SJSA1 (cell line): Measurements from ENCODE around the gene LHFPL2. TPM values are rescaled to one million over a fixed set of nuclear protein-coding genes. Genes with fewer than 3 reads are reported as not detected.

ENCODE experiments used
- DNase-seq, 2 experiments: peaks; one replicate each; pipeline ENCODE4 v3.0.0-alpha.2; 2015 to 2020; ENCODE audit warnings: low spot score in 2 of 2, low read depth in 1 of 2
- H3K27ac ChIP-seq: fragments of 250-450 bp; sonication (Bioruptor Pico); 2 replicates; pipeline ENCODE4 v1.5.1; 2020; ENCODE audit warnings: mild to moderate bottlenecking, moderate library complexity
- H3K27me3 ChIP-seq: fragments of 250-450 bp; sonication (Bioruptor Pico); replicated peaks from 2 replicates; pipeline ENCODE4 v1.5.1; 2020; ENCODE audit warnings: mild to moderate bottlenecking, moderate library complexity
- H3K36me3 ChIP-seq: fragments of 250-450 bp; sonication (Bioruptor Pico); 2 replicates; pipeline ENCODE4 v1.5.1; 2020; ENCODE audit warnings: mild to moderate bottlenecking
- H3K4me1 ChIP-seq: fragments of 250-450 bp; sonication (Bioruptor Pico); replicated peaks from 2 replicates; pipeline ENCODE4 v1.6.1; 2021; ENCODE audit warnings: mild to moderate bottlenecking
- H3K4me3 ChIP-seq: fragments of 250-450 bp; sonication (Bioruptor Pico); 2 replicates; pipeline ENCODE4 v1.5.1; 2020; ENCODE audit warnings: mild to moderate bottlenecking
- H3K9me3 ChIP-seq: fragments of 250-450 bp; sonication (Bioruptor Pico); replicated peaks from 2 replicates; pipeline ENCODE4 v1.5.1; 2020; ENCODE audit warnings: mild to moderate bottlenecking
- total RNA-seq: library from RNA; depleted of rRNA; stranded (reverse); fragments of >200 nt; shearing (Covaris generic); gene quantifications from 2 replicates; pipeline ENCODE4 v1.2.3, GENCODE V29; 2014

Gene LHFPL2
- total RNA-seq, 1 experiment from 2014 or later, result 19.3 TPM

DNA sequence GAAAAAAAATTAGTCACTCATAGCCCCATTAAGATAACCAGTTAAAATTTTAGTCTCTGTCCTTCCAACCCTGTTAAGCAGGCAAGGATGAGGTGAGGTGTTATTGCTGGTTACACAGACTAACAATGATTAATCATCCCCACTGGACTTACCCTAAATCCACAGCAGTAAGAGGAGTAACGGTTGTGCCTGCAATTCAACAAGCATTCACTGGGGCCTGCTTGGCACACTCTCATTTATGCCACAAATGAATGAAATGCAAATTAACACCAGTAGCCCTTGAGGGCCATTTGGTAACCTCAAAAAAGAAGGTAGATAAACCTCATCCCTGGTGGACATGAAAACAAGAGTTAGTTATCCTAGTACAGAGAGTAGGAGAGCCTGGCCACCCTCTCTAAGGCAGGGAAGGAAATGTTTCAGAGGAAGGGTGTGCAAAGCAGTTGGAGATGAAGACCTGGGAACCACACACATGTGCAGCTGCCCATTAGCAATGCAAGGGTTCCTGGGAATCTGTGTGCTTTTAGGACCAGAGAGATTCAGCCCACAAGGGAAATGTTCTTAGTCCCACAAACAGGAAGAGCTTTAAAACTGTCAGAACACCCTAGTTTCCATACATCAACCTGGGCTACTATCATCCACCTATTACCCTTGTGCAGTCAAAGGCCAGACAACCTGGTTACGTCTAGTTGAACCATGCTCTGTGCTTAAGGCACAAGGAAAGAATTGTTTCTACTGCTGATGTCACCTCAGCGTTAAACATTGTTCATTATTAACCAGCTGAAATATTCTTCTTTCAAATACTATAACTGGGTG, 7.7 kb downstream of the LHFPL2 start:
- H3K4me1 ChIP-seq, result peaks cover 53% of the 10 kb centered on the region
- peaks cover 13% of the 10 kb centered on the region for H3K36me3 ChIP-seq
- H3K9me3 ChIP-seq, result no peaks in the 10 kb centered on the region
- H3K27ac ChIP-seq, result no peak overlapping the region
- no peak for DNase-seq
- no peak overlapping the region for H3K4me3 ChIP-seq
- H3K27me3 ChIP-seq, result no peaks in the 10 kb centered on the region

DNA sequence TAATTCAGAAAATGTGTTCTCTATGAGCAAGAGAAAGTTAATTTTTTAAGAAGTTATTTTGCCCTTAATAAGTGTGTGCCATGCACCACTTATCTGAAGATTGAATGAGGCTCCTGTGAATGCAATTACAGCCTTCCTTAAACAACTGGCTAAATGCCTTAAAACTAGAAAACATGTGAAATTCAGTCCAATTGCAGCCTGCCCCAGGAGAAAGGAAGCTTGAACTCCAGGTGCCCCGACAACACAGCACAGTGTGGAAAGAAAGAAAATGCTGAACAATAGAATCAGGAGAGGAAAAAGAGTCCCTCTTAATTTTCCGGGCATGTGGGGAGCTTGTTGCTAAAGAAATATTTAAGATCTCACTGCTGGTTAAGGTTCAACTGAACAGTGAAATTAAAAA, 8.8 kb downstream of the LHFPL2 start:
- Histone ChIP-seq H3K4me3 (no peak overlapping the region), H3K27ac (0 out of 2 replicates have a peak overlapping the region, but pooled peaks have one; percentile 7), H3K9me3 (no peaks in the 10 kb centered on the region), H3K4me1 (peaks cover 43% of the 10 kb centered on the region), H3K27me3 (no peaks in the 10 kb centered on the region), H3K36me3 (peaks cover 12% of the 10 kb centered on the region)
- DNase-seq, result peak in 1 of 2 experiments; percentile 22

DNA sequence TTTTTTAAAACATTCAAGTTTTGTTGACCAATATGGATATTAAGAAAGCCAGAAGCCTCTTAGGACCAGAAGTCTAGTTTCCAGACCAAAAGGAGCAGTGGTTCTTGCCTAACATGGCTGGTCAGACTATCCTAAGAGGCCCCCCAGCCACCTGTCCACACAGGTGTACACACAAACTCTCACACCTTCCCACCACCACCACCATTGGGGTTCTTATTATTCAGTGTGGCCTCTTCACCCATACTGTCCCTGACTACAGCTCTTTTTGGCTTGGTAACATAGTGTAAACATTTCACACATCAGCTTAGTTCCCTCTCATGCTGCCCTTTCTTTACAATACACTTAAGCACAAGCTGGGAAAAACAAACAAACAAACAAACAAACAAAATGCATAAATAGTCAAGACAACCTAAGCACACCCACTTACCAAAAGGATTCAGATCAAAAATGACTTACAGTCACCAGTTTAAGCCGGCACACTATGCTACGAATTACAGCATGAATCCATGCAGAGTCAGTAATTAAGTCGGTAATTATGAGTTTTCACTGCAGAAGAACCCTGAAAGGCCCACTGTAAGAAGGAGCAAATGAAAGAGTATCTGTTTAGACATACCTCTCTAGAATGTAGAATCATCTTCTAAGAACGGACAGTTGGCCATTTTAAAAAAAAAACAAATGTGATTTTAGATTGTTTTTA, 9.5 kb downstream of the LHFPL2 start:
- H3K9me3 ChIP-seq, result no peaks in the 10 kb centered on the region
- no peaks in the 10 kb centered on the region for H3K27me3 ChIP-seq
- H3K36me3 ChIP-seq, result peaks cover 8% of the 10 kb centered on the region
- peaks cover 40% of the 10 kb centered on the region for H3K4me1 ChIP-seq
- H3K27ac ChIP-seq, result peak overlapping the region; percentile 42
- no peak overlapping the region for H3K4me3 ChIP-seq
- no peak for DNase-seq

DNA sequence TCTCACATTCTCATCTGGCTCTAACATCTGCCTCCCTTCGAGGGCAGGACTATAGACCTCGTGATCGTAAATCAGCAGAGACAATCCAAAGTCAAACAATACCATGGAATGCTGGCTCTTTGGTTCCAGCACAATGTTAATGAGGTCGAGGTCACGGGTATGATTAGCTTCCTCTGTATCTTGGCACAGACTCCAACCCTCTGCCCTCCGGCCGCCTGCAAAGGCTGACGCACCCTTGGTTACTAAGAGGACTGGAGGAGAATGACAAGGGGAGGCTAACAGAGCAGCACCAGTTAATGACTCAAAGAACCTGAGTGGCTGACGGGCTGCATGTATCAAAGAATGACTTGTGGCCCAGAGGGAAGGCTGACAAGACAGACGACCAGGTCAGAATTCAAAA, 10.1 kb downstream of the LHFPL2 start:
- H3K4me1 ChIP-seq, result peaks cover 43% of the 10 kb centered on the region
- DNase-seq, result peak; percentile 90 to 94
- peak overlapping the region; percentile 42 for H3K27ac ChIP-seq
- no peak overlapping the region for H3K4me3 ChIP-seq
- peaks cover 8% of the 10 kb centered on the region for H3K36me3 ChIP-seq
- H3K27me3 ChIP-seq, result no peaks in the 10 kb centered on the region
- no peaks in the 10 kb centered on the region for H3K9me3 ChIP-seq

DNA sequence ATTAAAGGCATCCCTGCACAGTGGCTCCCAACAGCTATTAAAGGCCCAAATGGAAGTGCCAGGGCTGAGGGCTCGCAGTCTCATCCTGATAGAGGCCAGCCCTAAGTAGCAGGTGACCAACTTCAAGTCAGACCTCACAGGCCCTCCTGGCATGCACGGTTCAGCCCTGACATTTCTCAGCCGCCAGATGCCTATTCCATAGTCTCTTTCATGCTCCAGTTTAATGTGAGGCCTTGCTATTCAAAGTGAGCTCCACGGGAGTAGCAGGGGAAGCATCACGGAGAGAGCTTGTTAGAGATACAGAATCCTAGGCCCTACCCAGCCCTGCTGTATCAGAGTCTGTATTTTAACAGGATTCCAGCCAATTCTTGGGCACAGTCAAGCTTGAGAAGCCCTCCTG, 11.1 kb downstream of the LHFPL2 start:
- no peaks in the 10 kb centered on the region for H3K9me3 ChIP-seq
- no peaks in the 10 kb centered on the region for H3K27me3 ChIP-seq
- peaks cover 43% of the 10 kb centered on the region for H3K4me1 ChIP-seq
- peaks cover 10% of the 10 kb centered on the region for H3K36me3 ChIP-seq
- no peak overlapping the region for H3K27ac ChIP-seq
- no peak for DNase-seq
- no peak overlapping the region for H3K4me3 ChIP-seq

DNA sequence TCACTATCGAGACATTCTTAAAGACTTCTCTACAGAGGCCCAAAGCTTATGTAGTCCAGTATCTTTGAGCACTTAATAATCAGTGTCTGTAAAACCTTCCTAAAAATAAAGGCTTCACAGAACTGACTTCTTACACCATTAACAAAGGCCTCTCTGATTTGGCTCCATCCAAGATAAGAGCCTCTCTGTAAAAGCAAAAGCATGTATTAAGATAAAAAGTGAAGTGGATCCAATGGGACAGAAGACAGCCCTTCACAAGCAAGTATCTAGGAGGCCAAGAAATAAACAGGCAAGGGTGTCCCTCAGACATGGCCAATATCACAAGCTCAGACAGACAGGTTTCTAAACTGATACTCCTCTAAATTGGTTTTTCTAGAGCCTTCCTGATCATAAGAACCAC, 11.9 kb downstream of the LHFPL2 start:
- Histone ChIP-seq H3K4me3 (no peak overlapping the region), H3K36me3 (peaks cover 12% of the 10 kb centered on the region), H3K27ac (no peak overlapping the region), H3K9me3 (no peaks in the 10 kb centered on the region), H3K4me1 (peaks cover 43% of the 10 kb centered on the region), H3K27me3 (no peaks in the 10 kb centered on the region)
- no peak for DNase-seq

DNA sequence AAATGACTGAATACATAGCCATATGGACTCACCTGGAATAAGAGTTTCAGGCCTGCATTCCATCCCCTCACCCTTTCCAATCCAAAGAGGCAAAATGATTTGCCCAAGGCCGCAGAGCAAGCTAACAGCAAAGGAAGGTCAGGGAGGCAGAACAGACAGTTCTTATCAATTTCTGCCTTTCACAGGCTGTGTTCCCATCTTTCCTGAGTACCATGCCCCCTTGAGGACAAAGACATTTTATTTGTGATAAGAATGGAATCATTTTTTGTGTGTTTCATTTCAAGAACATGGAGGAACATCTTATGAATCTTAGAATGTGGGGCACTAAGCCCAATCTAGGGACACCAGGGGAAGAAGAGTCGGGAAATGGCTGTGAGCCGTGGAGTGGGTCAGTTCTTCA, 13.9 kb downstream of the LHFPL2 start:
- Histone ChIP-seq H3K9me3 (no peaks in the 10 kb centered on the region), H3K4me1 (peaks cover 27% of the 10 kb centered on the region), H3K36me3 (peaks cover 24% of the 10 kb centered on the region), H3K27ac (no peak overlapping the region), H3K4me3 (no peak overlapping the region), H3K27me3 (no peaks in the 10 kb centered on the region)
- no peak for DNase-seq

DNA sequence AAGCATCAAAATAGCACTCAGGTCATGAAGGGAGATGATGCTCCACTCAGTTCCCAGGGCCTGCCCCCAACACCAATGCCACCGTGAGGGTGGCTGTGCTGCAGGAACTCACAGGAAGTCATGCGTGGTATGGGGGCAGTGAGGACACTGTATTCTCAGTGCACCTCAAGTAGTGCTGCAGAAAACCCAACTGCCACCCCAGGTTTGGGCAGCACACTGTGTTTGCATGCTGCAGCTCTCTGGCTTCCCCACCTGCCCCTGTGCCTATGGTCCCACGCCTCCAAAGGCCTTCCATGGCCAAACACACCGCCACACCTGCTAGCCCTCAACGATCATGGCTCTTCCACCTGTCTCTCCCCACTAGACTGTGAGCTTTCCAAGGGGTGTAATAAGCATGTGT, 14.3 kb downstream of the LHFPL2 start:
- peaks cover 23% of the 10 kb centered on the region for H3K4me1 ChIP-seq
- no peak for DNase-seq
- no peaks in the 10 kb centered on the region for H3K27me3 ChIP-seq
- H3K9me3 ChIP-seq, result no peaks in the 10 kb centered on the region
- H3K36me3 ChIP-seq, result peaks cover 27% of the 10 kb centered on the region
- no peak overlapping the region for H3K27ac ChIP-seq
- H3K4me3 ChIP-seq, result no peak overlapping the region

DNA sequence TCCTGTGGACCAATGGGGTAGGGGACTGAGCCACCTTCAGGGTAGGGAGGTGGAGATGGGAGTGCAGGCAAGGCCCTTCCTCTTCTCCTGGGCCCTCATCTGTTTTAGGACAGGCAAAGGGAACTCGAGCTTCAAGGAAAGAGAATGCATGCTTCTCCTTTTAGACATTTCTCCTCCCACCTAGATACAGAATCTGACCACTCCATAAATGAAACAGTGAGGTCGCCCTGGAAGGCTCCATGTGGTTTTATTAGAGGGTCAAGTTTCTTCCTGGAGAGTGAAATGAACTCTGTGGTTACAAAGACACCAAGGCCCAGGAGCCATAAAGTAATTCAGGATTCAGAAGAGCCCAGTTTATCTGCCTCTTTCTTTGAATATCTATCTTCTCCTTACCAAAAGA, 14.9 kb downstream of the LHFPL2 start:
- H3K36me3 ChIP-seq, result peaks cover 28% of the 10 kb centered on the region
- H3K4me1 ChIP-seq, result peaks cover 21% of the 10 kb centered on the region
- no peak overlapping the region for H3K4me3 ChIP-seq
- no peaks in the 10 kb centered on the region for H3K9me3 ChIP-seq
- H3K27ac ChIP-seq, result no peak overlapping the region
- H3K27me3 ChIP-seq, result no peaks in the 10 kb centered on the region
- DNase-seq, result no peak

DNA sequence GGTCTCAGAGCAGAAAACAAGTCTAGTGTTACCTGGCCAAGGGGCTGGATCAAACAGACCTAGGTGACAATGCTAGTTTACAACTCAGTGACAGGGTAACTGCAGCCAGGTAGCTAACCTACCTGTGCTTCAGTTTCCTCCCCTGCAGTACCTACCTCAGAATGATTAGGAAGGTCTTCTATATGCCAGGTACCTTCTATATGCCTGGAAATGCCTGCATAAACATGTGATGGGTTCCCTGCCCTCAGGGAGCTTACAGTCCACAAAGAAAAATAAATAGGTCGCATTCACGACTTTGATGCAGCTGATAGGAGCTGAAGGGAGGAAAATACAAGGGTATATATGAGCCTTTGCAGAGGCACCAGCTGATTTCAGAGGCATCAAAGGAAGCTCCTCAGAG, 16.1 kb downstream of the LHFPL2 start:
- Histone ChIP-seq H3K36me3 (peaks cover 31% of the 10 kb centered on the region), H3K27ac (no peak overlapping the region), H3K4me1 (peaks cover 22% of the 10 kb centered on the region), H3K27me3 (no peaks in the 10 kb centered on the region), H3K4me3 (no peak overlapping the region), H3K9me3 (no peaks in the 10 kb centered on the region)
- no peak for DNase-seq

DNA sequence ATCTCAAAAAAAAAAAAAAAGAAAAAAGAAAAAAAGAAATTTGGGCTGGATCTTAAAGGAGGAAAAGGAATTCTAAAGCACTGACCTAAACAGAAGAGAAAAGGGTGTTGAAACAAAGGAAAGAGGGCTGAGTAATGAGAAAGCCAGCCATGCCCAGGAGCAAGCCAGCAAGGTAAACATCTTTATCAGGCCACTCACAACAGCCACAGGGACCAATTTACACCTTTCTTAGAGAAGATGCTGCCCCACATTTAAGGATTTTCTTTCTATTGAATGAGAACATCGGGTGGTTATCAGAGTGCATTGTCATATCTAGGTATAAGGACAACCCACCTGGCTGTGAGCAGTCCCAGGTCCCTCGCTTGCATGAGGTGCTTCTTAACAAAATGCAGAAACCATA, 16.6 kb downstream of the LHFPL2 start:
- Histone ChIP-seq H3K36me3 (peaks cover 34% of the 10 kb centered on the region), H3K4me1 (peaks cover 27% of the 10 kb centered on the region), H3K27ac (no peak overlapping the region), H3K27me3 (no peaks in the 10 kb centered on the region), H3K4me3 (no peak overlapping the region), H3K9me3 (no peaks in the 10 kb centered on the region)
- DNase-seq, result no peak

DNA sequence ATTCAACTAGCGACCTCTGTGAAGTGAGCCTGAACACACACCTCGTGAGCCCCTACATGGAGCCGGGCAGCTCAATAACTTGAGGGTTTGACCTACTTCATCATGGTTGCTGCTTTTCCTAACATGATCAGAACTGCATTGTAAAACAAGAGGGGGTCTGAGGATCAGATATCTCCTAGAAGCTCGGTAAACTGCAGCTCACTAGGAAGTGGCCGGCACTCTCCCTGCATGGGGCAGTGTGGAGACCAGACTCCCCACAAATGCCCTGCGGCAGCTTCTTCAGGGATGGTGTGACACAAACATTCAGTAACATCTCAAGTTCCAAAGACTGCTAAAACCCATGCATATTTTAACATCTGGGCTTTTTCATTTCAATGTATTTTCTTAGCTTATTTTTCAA, 18.5 kb downstream of the LHFPL2 start:
- DNase-seq, result no peak
- H3K9me3 ChIP-seq, result no peaks in the 10 kb centered on the region
- H3K4me1 ChIP-seq, result peaks cover 28% of the 10 kb centered on the region
- peaks cover 44% of the 10 kb centered on the region for H3K36me3 ChIP-seq
- no peak overlapping the region for H3K4me3 ChIP-seq
- no peaks in the 10 kb centered on the region for H3K27me3 ChIP-seq
- no peak overlapping the region for H3K27ac ChIP-seq

DNA sequence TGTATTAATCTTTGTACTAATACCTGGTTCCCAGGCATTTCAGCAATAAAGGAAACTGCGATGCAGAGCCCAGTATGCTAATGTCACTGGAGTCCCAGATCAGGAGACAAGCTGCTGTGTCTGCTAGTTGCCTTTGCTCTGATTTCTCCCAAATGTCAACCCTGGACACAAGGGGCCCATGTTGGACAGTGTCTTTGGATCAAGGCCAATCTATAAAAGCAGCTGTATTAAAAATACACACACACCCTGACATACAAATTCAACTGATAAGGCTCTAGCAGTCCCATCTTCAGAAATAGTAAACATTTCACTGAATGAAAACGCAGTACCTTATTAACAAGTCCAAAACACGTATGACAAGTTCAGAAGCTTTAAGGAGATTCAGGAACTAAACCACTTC, 18.9 kb downstream of the LHFPL2 start:
- Histone ChIP-seq H3K4me1 (peaks cover 28% of the 10 kb centered on the region), H3K36me3 (peaks cover 47% of the 10 kb centered on the region), H3K4me3 (no peak overlapping the region), H3K27me3 (no peaks in the 10 kb centered on the region), H3K27ac (no peak overlapping the region), H3K9me3 (no peaks in the 10 kb centered on the region)
- DNase-seq, result no peak

DNA sequence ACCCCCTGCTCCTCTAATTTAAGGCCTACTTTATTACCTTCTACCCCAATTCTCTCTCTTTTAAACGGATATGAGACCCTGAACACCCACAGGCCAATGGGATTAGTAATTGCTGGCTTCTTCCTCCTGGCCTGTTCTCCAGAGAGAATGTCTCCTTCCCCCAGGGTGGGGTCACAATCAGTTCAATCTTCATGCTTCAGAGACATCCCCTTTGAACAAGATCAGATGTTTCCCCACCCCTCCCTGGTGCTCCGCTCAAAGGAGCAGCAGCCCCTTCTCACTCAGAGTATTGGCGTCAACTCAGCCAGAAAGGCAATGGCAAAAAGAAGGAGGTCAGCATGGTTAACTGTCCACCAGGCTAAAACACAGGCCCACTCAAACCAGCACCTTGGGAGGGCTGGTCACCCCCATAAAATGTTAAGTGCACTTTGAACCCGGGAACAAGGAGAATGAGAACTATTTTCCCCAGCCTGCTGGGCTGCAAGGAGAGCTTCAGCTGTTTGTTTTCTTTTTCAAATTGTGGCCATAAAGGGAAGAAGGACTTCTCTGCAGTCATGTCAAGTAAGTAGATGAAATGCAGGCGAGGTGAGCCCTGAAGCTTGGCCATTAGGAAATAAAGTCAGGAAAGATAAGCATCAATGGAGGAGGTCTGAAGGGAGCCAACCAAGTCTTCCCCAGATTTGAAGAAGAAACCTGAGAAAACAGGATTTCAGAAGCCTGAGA, 20.1 kb downstream of the LHFPL2 start:
- no peaks in the 10 kb centered on the region for H3K9me3 ChIP-seq
- peaks cover 47% of the 10 kb centered on the region for H3K36me3 ChIP-seq
- H3K27ac ChIP-seq, result no peak overlapping the region
- no peak for DNase-seq
- peaks cover 21% of the 10 kb centered on the region for H3K4me1 ChIP-seq
- H3K27me3 ChIP-seq, result no peaks in the 10 kb centered on the region
- no peak overlapping the region for H3K4me3 ChIP-seq
